ENCODE data around the gene IDI2. TPM values are rescaled to one million over a fixed set of nuclear protein-coding genes. Genes with fewer than 3 reads are reported as not detected.

IDI2 gene
- total and polyA plus RNA-seq, 2 of the 13 experiments (the other 11 are each of a cell fraction or from before 2014, with no cell fraction given) = not detected

DNA sequence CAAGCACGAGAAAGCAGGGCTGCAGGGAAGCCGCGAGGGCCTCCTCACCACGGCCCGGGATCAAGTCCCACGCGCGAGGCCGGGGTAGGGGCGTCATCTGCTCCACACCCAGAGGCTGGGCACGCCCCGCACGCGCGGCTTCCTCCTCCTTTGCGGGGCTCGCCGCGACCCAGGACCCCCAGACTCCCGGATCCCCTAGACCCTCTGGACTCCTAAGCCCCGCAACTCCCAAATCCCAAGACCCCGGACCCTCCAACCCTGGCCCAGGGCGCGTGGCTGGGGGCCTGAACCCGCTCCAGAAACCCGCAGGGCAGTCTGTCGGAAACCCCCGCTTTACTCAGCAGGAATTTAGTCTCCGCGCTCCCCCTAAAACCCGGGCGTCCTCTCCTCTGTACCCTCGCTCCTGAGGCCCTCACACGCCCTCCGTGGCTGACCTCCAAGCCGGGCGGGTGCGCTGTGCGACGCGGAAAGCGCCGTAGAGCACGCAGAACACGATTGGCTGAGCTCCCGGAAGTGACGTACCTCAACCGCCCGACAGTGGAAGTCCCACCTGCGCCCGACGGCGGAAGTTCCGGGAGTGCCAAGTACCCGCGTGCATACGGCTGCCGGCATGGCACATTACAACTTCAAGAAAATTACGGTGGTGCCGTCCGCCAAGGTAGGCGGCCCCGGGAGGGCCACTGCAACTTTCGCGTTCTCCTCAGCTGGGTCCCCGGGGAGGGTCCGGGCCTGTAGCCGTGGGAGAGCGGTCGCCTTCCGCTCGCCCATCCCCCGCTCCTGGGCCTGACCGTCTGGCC lies 37.6 kb downstream of the IDI2 start, which contains the start of gene GTPBP4 (continued):
- TF ChIP-seq, protein P1, sequence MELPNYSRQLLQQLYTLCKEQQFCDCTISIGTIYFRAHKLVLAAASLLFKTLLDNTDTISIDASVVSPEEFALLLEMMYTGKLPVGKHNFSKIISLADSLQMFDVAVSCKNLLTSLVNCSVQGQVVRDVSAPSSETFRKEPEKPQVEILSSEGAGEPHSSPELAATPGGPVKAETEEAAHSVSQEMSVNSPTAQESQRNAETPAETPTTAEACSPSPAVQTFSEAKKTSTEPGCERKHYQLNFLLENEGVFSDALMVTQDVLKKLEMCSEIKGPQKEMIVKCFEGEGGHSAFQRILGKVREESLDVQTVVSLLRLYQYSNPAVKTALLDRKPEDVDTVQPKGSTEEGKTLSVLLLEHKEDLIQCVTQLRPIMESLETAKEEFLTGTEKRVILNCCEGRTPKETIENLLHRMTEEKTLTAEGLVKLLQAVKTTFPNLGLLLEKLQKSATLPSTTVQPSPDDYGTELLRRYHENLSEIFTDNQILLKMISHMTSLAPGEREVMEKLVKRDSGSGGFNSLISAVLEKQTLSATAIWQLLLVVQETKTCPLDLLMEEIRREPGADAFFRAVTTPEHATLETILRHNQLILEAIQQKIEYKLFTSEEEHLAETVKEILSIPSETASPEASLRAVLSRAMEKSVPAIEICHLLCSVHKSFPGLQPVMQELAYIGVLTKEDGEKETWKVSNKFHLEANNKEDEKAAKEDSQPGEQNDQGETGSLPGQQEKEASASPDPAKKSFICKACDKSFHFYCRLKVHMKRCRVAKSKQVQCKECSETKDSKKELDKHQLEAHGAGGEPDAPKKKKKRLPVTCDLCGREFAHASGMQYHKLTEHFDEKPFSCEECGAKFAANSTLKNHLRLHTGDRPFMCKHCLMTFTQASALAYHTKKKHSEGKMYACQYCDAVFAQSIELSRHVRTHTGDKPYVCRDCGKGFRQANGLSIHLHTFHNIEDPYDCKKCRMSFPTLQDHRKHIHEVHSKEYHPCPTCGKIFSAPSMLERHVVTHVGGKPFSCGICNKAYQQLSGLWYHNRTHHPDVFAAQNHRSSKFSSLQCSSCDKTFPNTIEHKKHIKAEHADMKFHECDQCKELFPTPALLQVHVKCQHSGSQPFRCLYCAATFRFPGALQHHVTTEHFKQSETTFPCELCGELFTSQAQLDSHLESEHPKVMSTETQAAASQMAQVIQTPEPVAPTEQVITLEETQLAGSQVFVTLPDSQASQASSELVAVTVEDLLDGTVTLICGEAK (IDR thresholded peaks at IDR 0.05) = peak; percentile 73
- TF ChIP-seq, protein P1 (CRISPR knock-in tag; IDR thresholded peaks at IDR 0.05) = peak; percentile 47; the same call in 1 of the 2 replicates
- TF ChIP-seq RFX5 (IDR thresholded peaks at IDR 0.05; ENCODE audit: low read depth, low read length) (peak; percentile 39; the same call in 1 of the 2 replicates), CREBL2 (CRISPR knock-in tag; IDR thresholded peaks at IDR 0.05; ENCODE audit: borderline replicate concordance) (peak; percentile 43; the same call in 1 of the 2 replicates), RBAK (CRISPR knock-in tag; IDR thresholded peaks at IDR 0.05) (no peak), ZNF530 (CRISPR knock-in tag; IDR thresholded peaks at IDR 0.05; ENCODE audit: low read depth) (no peak), TEAD2 (CRISPR knock-in tag; IDR thresholded peaks at IDR 0.05) (no peak), ZBTB44 (CRISPR knock-in tag; IDR thresholded peaks at IDR 0.05) (no peak), NFKB2 (CRISPR knock-in tag; IDR thresholded peaks at IDR 0.05; ENCODE audit: borderline replicate concordance) (peak; percentile 86), ZNF264 (CRISPR knock-in tag; IDR thresholded peaks at IDR 0.05) (no peak; the same call in 1 of the 2 replicates), ZNF317 (CRISPR knock-in tag; IDR thresholded peaks at IDR 0.05) (0 out of 2 replicates have a peak, but pooled peaks have one; percentile 81), GLMP (CRISPR knock-in tag; IDR thresholded peaks at IDR 0.05; ENCODE audit: borderline replicate concordance) (no peak)
- TF ChIP-seq, protein P2, sequence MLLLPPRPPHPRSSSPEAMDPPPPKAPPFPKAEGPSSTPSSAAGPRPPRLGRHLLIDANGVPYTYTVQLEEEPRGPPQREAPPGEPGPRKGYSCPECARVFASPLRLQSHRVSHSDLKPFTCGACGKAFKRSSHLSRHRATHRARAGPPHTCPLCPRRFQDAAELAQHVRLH (CRISPR knock-in tag; IDR thresholded peaks at IDR 0.05; ENCODE audit: borderline replicate concordance, low read depth) = peak; percentile 84; the same call in 1 of the 2 replicates
- TF ChIP-seq, protein P3, sequence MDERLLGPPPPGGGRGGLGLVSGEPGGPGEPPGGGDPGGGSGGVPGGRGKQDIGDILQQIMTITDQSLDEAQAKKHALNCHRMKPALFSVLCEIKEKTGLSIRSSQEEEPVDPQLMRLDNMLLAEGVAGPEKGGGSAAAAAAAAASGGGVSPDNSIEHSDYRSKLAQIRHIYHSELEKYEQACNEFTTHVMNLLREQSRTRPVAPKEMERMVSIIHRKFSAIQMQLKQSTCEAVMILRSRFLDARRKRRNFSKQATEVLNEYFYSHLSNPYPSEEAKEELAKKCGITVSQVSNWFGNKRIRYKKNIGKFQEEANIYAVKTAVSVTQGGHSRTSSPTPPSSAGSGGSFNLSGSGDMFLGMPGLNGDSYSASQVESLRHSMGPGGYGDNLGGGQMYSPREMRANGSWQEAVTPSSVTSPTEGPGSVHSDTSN (CRISPR knock-in tag; IDR thresholded peaks at IDR 0.05) = no peak
